ENCODE data around the gene ATP8A2. TPM values are rescaled to one million over a fixed set of nuclear protein-coding genes. Genes with fewer than 3 reads are reported as not detected.

The ATP8A2 gene
- total RNA-seq, 1 donor from 2014 or later, result 4.2 TPM

DNA sequence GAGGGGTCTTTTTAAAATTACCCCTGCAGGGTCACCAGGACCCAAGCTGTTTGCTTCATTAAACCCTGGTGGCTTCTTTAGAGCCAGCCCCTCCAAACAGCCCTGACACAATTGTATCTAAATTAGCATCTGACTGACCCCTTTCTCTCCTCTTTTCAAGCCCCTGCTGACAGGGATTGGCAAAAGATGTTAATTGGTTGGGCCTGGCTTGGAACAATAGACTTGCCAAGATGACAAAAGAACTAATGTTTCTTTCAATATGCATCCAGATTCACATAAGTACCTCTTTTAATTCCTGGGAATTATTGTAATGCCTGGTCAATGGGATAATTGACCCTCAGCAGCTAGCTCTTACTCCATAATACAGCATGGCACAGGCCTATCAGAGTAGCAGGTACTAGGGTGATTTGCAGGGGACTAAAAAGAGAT is 539.2 kb downstream of the ATP8A2 start:
- peak overlapping the region; percentile 67 for H3K4me3 Mint-ChIP-seq
- Histone ChIP-seq H2AFZ (replicated peaks) (no peak overlapping the region), H3K79me2 (ENCODE audit: low read depth) (no peaks in the 10 kb centered on the region), H3K27me3 (no peaks in the 10 kb centered on the region), H4K20me1 (ENCODE audit: low read depth) (no peaks in the 10 kb centered on the region), H3K36me3 (no peaks in the 10 kb centered on the region), H3K27ac (peak overlapping the region; percentile 92), H3K9ac (no peak overlapping the region), H3K4me3 (no peak overlapping the region), H3F3A (ENCODE audit: low read depth) (peaks cover 55% of the 10 kb centered on the region), H3K4me2 (peak overlapping the region; percentile 64), H3K4me1 (peaks cover 63% of the 10 kb centered on the region), H3K9me3 (ENCODE audit: low read depth) (no peaks in the 10 kb centered on the region)
- TF ChIP-seq EZH2 (IDR thresholded peaks at IDR 0.05) (no peak), EZH2phosphoT487 (IDR thresholded peaks at IDR 0.05) (peak; percentile 85)
- peaks cover 4% of the 10 kb centered on the region for H3K9me3 Mint-ChIP-seq
- H3K4me1 Mint-ChIP-seq, result peaks cover 26% of the 10 kb centered on the region
- H3K27me3 Mint-ChIP-seq (ENCODE audit: insufficient read depth, low read depth), result peaks cover 17% of the 10 kb centered on the region
- H3K27ac Mint-ChIP-seq, result no peak overlapping the region
- peak; percentile 93 for DNase-seq (ENCODE audit: low spot score)
- no peaks in the 10 kb centered on the region for H3K36me3 Mint-ChIP-seq

DNA sequence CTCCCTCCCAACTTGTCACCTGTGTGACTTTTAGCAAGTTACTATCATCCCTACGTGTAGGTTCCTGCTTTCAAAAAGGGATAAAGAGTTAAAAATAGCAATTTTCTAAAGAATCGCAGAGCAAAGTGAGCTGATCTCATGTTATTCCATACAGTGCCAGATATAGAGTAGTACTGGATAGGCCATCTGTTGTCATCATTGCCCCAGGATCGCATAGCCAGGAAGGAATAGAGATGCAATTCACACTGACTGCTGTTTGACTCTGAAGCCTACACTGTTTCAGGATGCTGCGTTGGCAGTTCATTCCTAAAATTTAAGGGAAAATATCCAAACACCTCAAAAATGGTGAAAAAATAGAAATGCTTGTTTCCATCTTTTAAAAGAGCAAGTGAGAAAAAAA is 541.2 kb downstream of the ATP8A2 start:
- Histone ChIP-seq H3K4me3 (no peak overlapping the region), H3K4me2 (no peak overlapping the region), H3K9ac (no peak overlapping the region), H3K4me1 (peaks cover 74% of the 10 kb centered on the region), H3K27me3 (no peaks in the 10 kb centered on the region), H4K20me1 (ENCODE audit: low read depth) (no peaks in the 10 kb centered on the region), H2AFZ (replicated peaks) (no peak overlapping the region), H3K36me3 (no peaks in the 10 kb centered on the region), H3K9me3 (ENCODE audit: low read depth) (no peaks in the 10 kb centered on the region), H3F3A (ENCODE audit: low read depth) (peaks cover 47% of the 10 kb centered on the region), H3K79me2 (ENCODE audit: low read depth) (no peaks in the 10 kb centered on the region), H3K27ac (peak overlapping the region; percentile 2)
- Mint-ChIP-seq H3K9me3 (peaks cover 4% of the 10 kb centered on the region), H3K4me3 (no peak overlapping the region), H3K27me3 (ENCODE audit: insufficient read depth, low read depth) (peaks cover 28% of the 10 kb centered on the region), H3K27ac (no peak overlapping the region), H3K36me3 (no peaks in the 10 kb centered on the region), H3K4me1 (peaks cover 26% of the 10 kb centered on the region)
- no peak for DNase-seq (ENCODE audit: low spot score)
- TF ChIP-seq, protein P1, sequence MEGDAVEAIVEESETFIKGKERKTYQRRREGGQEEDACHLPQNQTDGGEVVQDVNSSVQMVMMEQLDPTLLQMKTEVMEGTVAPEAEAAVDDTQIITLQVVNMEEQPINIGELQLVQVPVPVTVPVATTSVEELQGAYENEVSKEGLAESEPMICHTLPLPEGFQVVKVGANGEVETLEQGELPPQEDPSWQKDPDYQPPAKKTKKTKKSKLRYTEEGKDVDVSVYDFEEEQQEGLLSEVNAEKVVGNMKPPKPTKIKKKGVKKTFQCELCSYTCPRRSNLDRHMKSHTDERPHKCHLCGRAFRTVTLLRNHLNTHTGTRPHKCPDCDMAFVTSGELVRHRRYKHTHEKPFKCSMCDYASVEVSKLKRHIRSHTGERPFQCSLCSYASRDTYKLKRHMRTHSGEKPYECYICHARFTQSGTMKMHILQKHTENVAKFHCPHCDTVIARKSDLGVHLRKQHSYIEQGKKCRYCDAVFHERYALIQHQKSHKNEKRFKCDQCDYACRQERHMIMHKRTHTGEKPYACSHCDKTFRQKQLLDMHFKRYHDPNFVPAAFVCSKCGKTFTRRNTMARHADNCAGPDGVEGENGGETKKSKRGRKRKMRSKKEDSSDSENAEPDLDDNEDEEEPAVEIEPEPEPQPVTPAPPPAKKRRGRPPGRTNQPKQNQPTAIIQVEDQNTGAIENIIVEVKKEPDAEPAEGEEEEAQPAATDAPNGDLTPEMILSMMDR (IDR thresholded peaks at IDR 0.05), result no peak
- TF ChIP-seq EZH2 (IDR thresholded peaks at IDR 0.05), result no peak
- TF ChIP-seq EZH2phosphoT487 (IDR thresholded peaks at IDR 0.05), result no peak

DNA sequence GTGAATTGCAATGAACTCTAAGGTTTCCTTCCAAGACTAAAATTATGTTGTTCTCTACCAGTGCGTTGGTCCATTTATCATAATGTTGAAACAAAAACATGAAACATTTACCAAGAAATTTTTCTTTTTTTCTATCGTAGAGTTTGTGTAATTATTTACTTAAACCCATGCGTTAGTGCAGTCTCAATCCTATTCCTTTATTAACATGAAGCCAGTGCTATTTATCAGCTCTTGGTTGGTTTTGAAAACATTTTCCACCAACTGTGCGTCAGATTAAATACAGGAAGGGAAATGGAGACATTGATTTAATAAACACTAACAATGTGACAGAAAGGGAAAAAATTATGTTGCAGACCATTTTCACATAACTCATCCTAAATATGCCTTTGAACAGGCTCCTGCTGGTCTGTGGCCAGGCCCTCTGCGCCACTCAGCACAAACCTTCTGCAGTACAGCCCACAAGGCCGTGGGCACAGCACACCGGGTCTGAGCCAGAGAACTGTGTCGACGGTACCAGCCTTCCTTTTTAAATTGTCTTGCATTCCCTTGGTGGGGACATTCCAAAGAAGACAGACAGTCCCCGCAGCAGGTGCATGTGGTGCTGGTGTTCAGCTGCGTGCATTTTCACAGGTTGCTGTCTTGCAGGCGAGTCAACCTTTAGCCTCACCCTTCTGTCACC is 544.2 kb downstream of the ATP8A2 start:
- Mint-ChIP-seq H3K4me3 (no peak overlapping the region), H3K27me3 (ENCODE audit: insufficient read depth, low read depth) (peaks cover 30% of the 10 kb centered on the region), H3K36me3 (no peaks in the 10 kb centered on the region), H3K9me3 (peaks cover 8% of the 10 kb centered on the region), H3K27ac (no peak overlapping the region), H3K4me1 (peaks cover 13% of the 10 kb centered on the region)
- H3K9ac ChIP-seq, result no peak overlapping the region
- H4K20me1 ChIP-seq (ENCODE audit: low read depth), result no peaks in the 10 kb centered on the region
- no peak overlapping the region for H3K27ac ChIP-seq
- DNase-seq (ENCODE audit: low spot score), result no peak
- H3F3A ChIP-seq (ENCODE audit: low read depth), result peaks cover 19% of the 10 kb centered on the region
- TF ChIP-seq EZH2 (IDR thresholded peaks at IDR 0.05), result no peak
- TF ChIP-seq, protein P1 (IDR thresholded peaks at IDR 0.05), result no peak
- TF ChIP-seq EZH2phosphoT487 (IDR thresholded peaks at IDR 0.05), result no peak
- H3K27me3 ChIP-seq, result no peaks in the 10 kb centered on the region
- no peak overlapping the region for H2AFZ ChIP-seq (replicated peaks)
- peaks cover 47% of the 10 kb centered on the region for H3K4me1 ChIP-seq
- H3K36me3 ChIP-seq, result no peaks in the 10 kb centered on the region
- H3K4me2 ChIP-seq, result peak overlapping the region; percentile 15
- H3K4me3 ChIP-seq, result no peak overlapping the region
- no peaks in the 10 kb centered on the region for H3K79me2 ChIP-seq (ENCODE audit: low read depth)
- no peaks in the 10 kb centered on the region for H3K9me3 ChIP-seq (ENCODE audit: low read depth)

DNA sequence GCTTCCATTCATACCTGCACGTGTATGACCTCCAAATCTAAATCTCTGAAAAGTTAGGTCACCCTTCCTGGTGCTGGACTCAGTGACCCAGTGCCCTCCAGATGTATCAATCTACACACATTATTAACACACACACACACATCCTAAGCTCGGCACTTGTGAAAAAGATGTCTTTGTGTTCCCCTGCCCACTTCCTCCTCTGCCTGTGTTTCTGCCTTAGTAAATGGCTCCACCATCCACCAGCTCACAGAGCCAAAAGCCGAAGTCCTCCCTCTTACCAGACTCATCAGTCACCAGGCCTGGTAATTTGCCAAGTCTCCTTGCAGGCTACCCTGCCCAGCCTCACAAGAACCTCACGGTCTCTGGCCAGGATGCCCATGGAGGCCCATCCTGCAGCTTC is 548.5 kb downstream of the ATP8A2 start:
- Histone ChIP-seq H3F3A (ENCODE audit: low read depth) (no peaks in the 10 kb centered on the region), H3K79me2 (ENCODE audit: low read depth) (no peaks in the 10 kb centered on the region), H4K20me1 (ENCODE audit: low read depth) (no peaks in the 10 kb centered on the region), H3K4me3 (no peak overlapping the region), H3K36me3 (no peaks in the 10 kb centered on the region), H3K4me1 (peaks cover 23% of the 10 kb centered on the region), H3K27me3 (no peaks in the 10 kb centered on the region), H3K4me2 (no peak overlapping the region), H2AFZ (replicated peaks) (no peak overlapping the region), H3K9ac (no peak overlapping the region), H3K27ac (no peak overlapping the region), H3K9me3 (ENCODE audit: low read depth) (no peaks in the 10 kb centered on the region)
- no peak for DNase-seq (ENCODE audit: low spot score)
- Mint-ChIP-seq H3K4me1 (no peaks in the 10 kb centered on the region), H3K4me3 (no peak overlapping the region), H3K27me3 (ENCODE audit: insufficient read depth, low read depth) (peaks cover 21% of the 10 kb centered on the region), H3K27ac (no peak overlapping the region), H3K36me3 (no peaks in the 10 kb centered on the region), H3K9me3 (peaks cover 6% of the 10 kb centered on the region)
- no peak for TF ChIP-seq EZH2 (IDR thresholded peaks at IDR 0.05)
- no peak for TF ChIP-seq EZH2phosphoT487 (IDR thresholded peaks at IDR 0.05)
- TF ChIP-seq, protein P1 (IDR thresholded peaks at IDR 0.05), result no peak

Data from neural progenitor cell (in vitro differentiated cells).